Stimulated activated CD4-positive, alpha-beta T cell treated with anti-CD3 and anti-CD28 coated beads, Interleukin-15, amount 100 ng/mL, for 48 hours (primary cell): ENCODE measurements around the gene DCAKD.

Experiments
- DNase-seq, 2 donors: peaks; one replicate each; pipeline ENCODE4 v3.0.0-alpha.2; 2020; ENCODE audit warnings: low read depth in 2 of 2

The DCAKD gene

GRCh38 chr17:45004388-45004787 is 47.0 kb downstream of the DCAKD start:
- no peak for DNase-seq

- no peak for DNase-seq
Measured at GRCh38 chr17:45003877-45004276, 47.6 kb downstream of the DCAKD start.

GRCh38 chr17:45001310-45001709 is 50.1 kb downstream of the DCAKD start:
- no peak for DNase-seq

GRCh38 chr17:44999433-44999832 is 52.0 kb downstream of the DCAKD start:
- DNase-seq, result no peak

- no peak for DNase-seq
Measured at GRCh38 chr17:44998646-44999045, 52.8 kb downstream of the DCAKD start.

GRCh38 chr17:44997733-44998520 is 53.5 kb downstream of the DCAKD start:
- DNase-seq, result no peak

GRCh38 chr17:44996304-44996703 is 55.1 kb downstream of the DCAKD start:
- DNase-seq, result no peak

- DNase-seq, result no peak
Measured at GRCh38 chr17:44995436-44996001, 55.9 kb downstream of the DCAKD start.

- DNase-seq, result no peak
Measured at GRCh38 chr17:44992242-44992939, 59.0 kb downstream of the DCAKD start.

GRCh38 chr17:44990994-44991393 is 60.4 kb downstream of the DCAKD start:
- no peak for DNase-seq

- DNase-seq, result no peak
Measured at GRCh38 chr17:44989552-44990138, 61.8 kb downstream of the DCAKD start.

GRCh38 chr17:44988044-44988942 is 63.1 kb downstream of the DCAKD start:
- DNase-seq, result no peak

GRCh38 chr17:44983563-44983962 is 67.9 kb downstream of the DCAKD start:
- DNase-seq, result no peak

GRCh38 chr17:44982113-44982702 is 69.2 kb downstream of the DCAKD start:
- no peak for DNase-seq

- DNase-seq, result no peak
Measured at GRCh38 chr17:44981221-44981968, 70.0 kb downstream of the DCAKD start.

GRCh38 chr17:44979426-44979995 is 71.9 kb downstream of the DCAKD start:
- DNase-seq, result no peak

GRCh38 chr17:44978807-44979206 is 72.6 kb downstream of the DCAKD start:
- DNase-seq, result no peak

GRCh38 chr17:44977814-44978550 is 73.5 kb downstream of the DCAKD start:
- no peak for DNase-seq

- DNase-seq, result no peak
Measured at GRCh38 chr17:44977065-44977464, 74.4 kb downstream of the DCAKD start.
